HepG2 (cell line): Measurements from ENCODE around the gene NECTIN2. TPM values are rescaled to one million over a fixed set of nuclear protein-coding genes. Genes with fewer than 3 reads are reported as not detected.
A peak's percentile ranks its signal among the peaks of the same experiment; 100 is the strongest.

Source experiments
- ELF3 ChIP-seq: IDR thresholded peaks from 2 replicates; pipeline ENCODE4 v1.6.1; 2016; ENCODE audit warnings: missing genetic modification reagents, missing compliant biosample characterization
- ERF ChIP-seq: IDR thresholded peaks from 2 replicates; pipeline ENCODE4 v1.6.1; 2018; ENCODE audit warnings: missing biosample characterization, missing genetic modification reagents
- HDAC1 ChIP-seq: sonication (generic); formaldehyde crosslinking; IDR thresholded peaks from 2 replicates; pipeline ENCODE4 v1.5.1; 2020; ENCODE audit warnings: mild to moderate bottlenecking, missing genetic modification reagents
- KDM3A ChIP-seq: IDR thresholded peaks from 2 replicates; pipeline ENCODE4 v1.6.1; 2018; ENCODE audit warnings: low read depth, missing compliant biosample characterization
- NFE2 ChIP-seq: sonication (generic); formaldehyde crosslinking; IDR thresholded peaks from 2 replicates; pipeline ENCODE4 v1.4.0; 2020; ENCODE audit warnings: missing genetic modification reagents
- NFIC ChIP-seq: IDR thresholded peaks from 2 replicates; pipeline ENCODE4 v1.6.1; 2012; ENCODE audit warnings: mild to moderate bottlenecking, low read length, inconsistent platforms
- PATZ1 ChIP-seq: sonication (generic); formaldehyde crosslinking; IDR thresholded peaks from 2 replicates; pipeline ENCODE4 v1.4.0; 2020; ENCODE audit warnings: missing genetic modification reagents
- RBM39 ChIP-seq: fragments of 200-400 bp; formaldehyde crosslinking; IDR thresholded peaks from one replicate; pipeline ENCODE4 v1.6.1; 2018; ENCODE audit warnings: antibody characterized with exemption, mild to moderate bottlenecking, low read depth, low read length; ENCODE audit not compliant: poor library complexity, severe bottlenecking
- RXRA ChIP-seq: sonication (generic); formaldehyde crosslinking; IDR thresholded peaks from 2 replicates; pipeline ENCODE4 v1.5.1; 2020; ENCODE audit warnings: missing genetic modification reagents
- SMAD1 ChIP-seq: sonication (generic); formaldehyde crosslinking; IDR thresholded peaks from 2 replicates; pipeline ENCODE4 v1.4.0; 2020; ENCODE audit warnings: missing genetic modification reagents, low read depth, mild to moderate bottlenecking, borderline replicate concordance
- SNRNP70 ChIP-seq: fragments of 200-400 bp; formaldehyde crosslinking; IDR thresholded peaks from 2 replicates; pipeline ENCODE4 v1.6.1; 2017; ENCODE audit warnings: mild to moderate bottlenecking, low read depth, low read length, moderate library complexity
- SOX13 ChIP-seq, 3 experiments: fragments of 450-650 bp in 1 of 3; sonication (generic) in 1 of 3; formaldehyde crosslinking in 1 of 3; IDR thresholded peaks in 2 of 3; conservative IDR thresholded peaks in 1 of 3; 2 replicates each; pipeline versions ENCODE4 v1.5.0 to v1.6.1; 2016 to 2020; ENCODE audit warnings: antibody characterized with exemption in 1 of 3, mild to moderate bottlenecking in 1 of 3, missing compliant biosample characterization in 1 of 3, missing genetic modification reagents in 1 of 3, moderate library complexity in 1 of 3
- SRY ChIP-seq: sonication (generic); formaldehyde crosslinking; IDR thresholded peaks from 2 replicates; pipeline ENCODE4 v1.8.0; 2022; ENCODE audit warnings: mild to moderate bottlenecking, missing genetic modification reagents
- STAG1 ChIP-seq: sonication (generic); formaldehyde crosslinking; IDR thresholded peaks from 2 replicates; pipeline ENCODE4 v1.4.0; 2020; ENCODE audit warnings: missing genetic modification reagents
- TCF7 ChIP-seq: sonication (generic); IDR thresholded peaks from 2 replicates; pipeline ENCODE4 v1.6.1; 2016; ENCODE audit warnings: antibody characterized with exemption, low read depth
- ZC3H13 ChIP-seq: sonication (generic); formaldehyde crosslinking; IDR thresholded peaks from 2 replicates; pipeline ENCODE4 v1.8.1; 2023; ENCODE audit warnings: mild to moderate bottlenecking, missing genetic modification reagents, moderate library complexity
- ZFY ChIP-seq: sonication (generic); formaldehyde crosslinking; IDR thresholded peaks from 2 replicates; pipeline ENCODE4 v1.4.0; 2020; ENCODE audit warnings: missing genetic modification reagents
- ZNF121 ChIP-seq: sonication (generic); formaldehyde crosslinking; IDR thresholded peaks from 2 replicates; pipeline ENCODE4 v1.5.0; 2020; ENCODE audit warnings: mild to moderate bottlenecking, missing genetic modification reagents
- ZNF382 ChIP-seq: sonication (generic); formaldehyde crosslinking; IDR thresholded peaks from 2 replicates; pipeline ENCODE4 v1.5.0; 2020; ENCODE audit warnings: missing genetic modification reagents, mild to moderate bottlenecking, borderline replicate concordance
- ZNF431 ChIP-seq: sonication (generic); formaldehyde crosslinking; IDR thresholded peaks from 2 replicates; pipeline ENCODE4 v1.9.0; 2022; ENCODE audit warnings: missing genetic modification reagents, low read depth, mild to moderate bottlenecking, borderline replicate concordance
- ZNF512 ChIP-seq: sonication (generic); formaldehyde crosslinking; IDR thresholded peaks from 2 replicates; pipeline ENCODE4 v1.4.0; 2020; ENCODE audit warnings: mild to moderate bottlenecking, missing genetic modification reagents
- ZNF574 ChIP-seq: sonication (generic); formaldehyde crosslinking; IDR thresholded peaks from 2 replicates; pipeline ENCODE4 v1.4.0; 2020; ENCODE audit warnings: missing genetic modification reagents
- ZNF644 ChIP-seq: IDR thresholded peaks from 2 replicates; pipeline ENCODE4 v1.6.1; 2016; ENCODE audit warnings: low read depth
- ZSCAN21 ChIP-seq: sonication (generic); formaldehyde crosslinking; IDR thresholded peaks from 2 replicates; pipeline ENCODE4 v1.8.0; 2022; ENCODE audit warnings: mild to moderate bottlenecking, missing genetic modification reagents, moderate library complexity, borderline replicate concordance
- polyA plus RNA-seq, 8 experiments: library from polyadenylated mRNA; depleted of rRNA in 3 of 8; stranded (reverse) in 7 of 8; unstranded in 1 of 8; fragments of >200 nt; fragmentation: Illumina TruSeq in 4 of 8; extraction: Trizol in 4 of 8; gene quantifications; 2 replicates each; pipeline versions ENCODE4 v1.2.1 to v1.2.3, GENCODE V29; 2011 to 2016; ENCODE audit warnings: low read depth in 4 of 8, missing spikeins in 1 of 8, mixed read lengths in 1 of 8; ENCODE audit not compliant: insufficient read depth in 1 of 8
- total RNA-seq, 5 experiments: library from RNA; depleted of rRNA; stranded (reverse); fragments of >200 nt; fragmentation: Illumina TruSeq; extraction: Trizol; gene quantifications; 2 replicates each; pipeline ENCODE4 v1.2.3, GENCODE V29; 2016; ENCODE audit warnings: low read depth in 1 of 5

Gene NECTIN2
- total and polyA plus RNA-seq, 2 of the 13 experiments (the other 11 are each of a cell fraction or from before 2014, with no cell fraction given) = 75.4 to 114 TPM

- TF ChIP-seq ZNF431 (CRISPR knock-in tag) = peak; percentile 31; the same call in 1 of the 2 replicates
- peak; percentile 57; the same call in 1 of the 2 replicates for TF ChIP-seq ELF3 (CRISPR knock-in tag)
- TF ChIP-seq ZNF121 = peak; percentile 99
- peak; percentile 99 for TF ChIP-seq RXRA
- TF ChIP-seq NFE2 (CRISPR knock-in tag) = no peak
- no peak for TF ChIP-seq SOX13 (IDR thresholded peaks at IDR 0.05)
- peak in 1 of 2 experiments; percentile 80; a peak in 2 of 4 replicates for TF ChIP-seq SOX13 (CRISPR knock-in tag; conservative IDR thresholded peaks at IDR 0.05 in 1 of 2, IDR thresholded peaks at IDR 0.05 in 1 of 2)
- TF ChIP-seq PATZ1 (CRISPR knock-in tag) = peak; percentile 98
- peak; percentile 47; the same call in 1 of the 2 replicates for TF ChIP-seq ZSCAN21 (CRISPR knock-in tag)
- peak; percentile 81; the same call in 1 of the 2 replicates for TF ChIP-seq ERF (CRISPR knock-in tag)
- TF ChIP-seq SRY (CRISPR knock-in tag) = peak; percentile 61; the same call in 1 of the 2 replicates
- TF ChIP-seq NFIC = no peak
- TF ChIP-seq ZNF574 (CRISPR knock-in tag) = peak; percentile 59
- no peak for TF ChIP-seq SNRNP70
- TF ChIP-seq KDM3A (CRISPR knock-in tag) = peak; percentile 63; the same call in 1 of the 2 replicates
- TF ChIP-seq TCF7 = no peak
- no peak for TF ChIP-seq ZNF512
- TF ChIP-seq ZC3H13 (CRISPR knock-in tag) = no peak; the same call in 1 of the 2 replicates
- no peak for TF ChIP-seq RBM39
- 0 out of 2 replicates have a peak, but pooled peaks have one; percentile 2 for TF ChIP-seq STAG1 (CRISPR knock-in tag)
- no peak for TF ChIP-seq SMAD1
- TF ChIP-seq ZNF644 = peak; percentile 75; the same call in 1 of the 2 replicates
- TF ChIP-seq ZNF382 = no peak
- peak; percentile 90 for TF ChIP-seq HDAC1 (CRISPR knock-in tag)
- no peak for TF ChIP-seq ZFY
These were observed 66.8 kb downstream of the NECTIN2 start (continued) for GRCh38 chr19:44912854-44913253.
